Iris pigment epithelial cell (primary cell): Measurements from ENCODE around the gene KIF6.
"Not testable (repeated sequence)": the region's sequence is repeated elsewhere in the genome, so short reads cannot be mapped to it uniquely, and the experiment has no call there.

Experiments
- DNase-seq: peaks from one replicate; pipeline ENCODE4 v3.0.0-alpha.2; 2011; ENCODE audit warnings: low read depth

KIF6 gene

DNA sequence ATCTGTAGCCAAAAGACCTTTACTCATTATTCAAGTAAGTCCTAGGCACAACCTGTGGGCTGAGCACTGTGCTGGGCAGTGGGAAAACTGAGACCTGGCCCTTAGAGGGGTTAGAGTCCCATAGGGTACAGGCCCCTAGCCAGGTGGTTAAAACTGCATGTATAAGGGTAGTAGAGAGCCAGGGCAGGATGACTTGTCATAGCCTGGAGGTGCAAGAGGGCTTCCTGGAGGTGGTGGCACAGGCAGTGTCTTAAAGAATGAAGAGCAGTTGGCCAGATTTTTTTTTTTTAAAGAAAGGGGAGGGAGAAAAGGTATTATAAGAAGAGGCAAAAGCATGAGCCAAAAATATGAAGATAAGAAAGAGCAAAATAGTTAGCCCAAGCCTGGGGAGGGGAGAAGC is 226.2 kb downstream of the KIF6 start:
- no peak for DNase-seq

DNA sequence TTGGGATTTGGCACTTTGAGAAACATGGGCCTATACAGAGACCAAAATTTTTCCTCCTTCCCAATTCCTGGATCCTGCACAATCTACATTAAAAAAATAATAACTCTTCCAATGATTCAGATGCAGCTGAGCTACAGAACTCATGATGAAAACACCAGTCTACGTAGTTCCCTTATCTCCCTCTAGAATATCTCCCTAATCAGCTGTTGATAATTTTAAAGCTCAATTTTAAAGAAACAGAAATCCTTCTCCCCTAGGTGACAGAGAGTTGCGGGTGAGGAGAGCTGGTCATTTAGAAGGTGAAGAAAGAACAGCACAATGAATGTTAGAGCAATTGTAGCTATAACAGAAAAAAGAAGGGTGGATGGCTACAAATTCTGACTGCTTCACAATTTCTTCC is 227.1 kb downstream of the KIF6 start:
- DNase-seq, result no peak

DNA sequence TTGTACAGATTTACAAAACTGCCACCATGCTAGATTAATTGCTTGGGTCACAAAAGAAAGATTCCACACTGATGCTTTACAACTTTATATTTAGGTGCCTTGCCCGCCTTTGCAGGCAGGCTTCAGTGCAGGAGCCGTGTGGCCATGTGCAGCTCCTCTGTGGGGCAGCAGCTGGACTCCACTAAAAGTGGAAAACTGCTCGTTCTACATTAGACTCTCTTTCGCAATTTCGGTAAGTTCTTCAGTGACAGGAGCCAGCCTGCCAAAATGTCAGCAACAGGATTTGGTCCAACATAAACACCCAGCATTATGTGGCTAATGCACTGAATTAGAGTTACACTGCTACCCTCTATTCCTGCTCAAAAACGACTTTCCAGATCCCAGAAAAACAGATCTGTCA is 228.3 kb downstream of the KIF6 start:
- DNase-seq, result no peak

DNA sequence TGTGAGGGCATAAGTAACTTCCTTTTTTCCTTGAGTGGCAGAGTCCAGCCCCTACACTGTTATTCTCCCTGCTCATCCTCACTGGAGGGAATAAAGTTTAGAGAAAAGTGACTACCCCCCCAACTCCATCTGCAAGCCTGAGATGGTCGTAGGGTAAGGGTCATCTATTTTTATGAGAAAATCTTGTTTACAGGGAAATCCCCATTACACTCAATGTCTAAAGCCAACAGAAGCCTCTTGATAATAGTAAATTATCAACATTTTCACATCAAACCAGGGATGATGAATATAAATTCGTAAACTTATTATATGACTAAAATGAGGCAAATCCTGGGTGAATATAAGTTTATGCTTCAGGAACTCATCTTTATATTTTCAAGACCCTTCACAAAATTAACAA is 228.8 kb downstream of the KIF6 start:
- DNase-seq, result no peak

DNA sequence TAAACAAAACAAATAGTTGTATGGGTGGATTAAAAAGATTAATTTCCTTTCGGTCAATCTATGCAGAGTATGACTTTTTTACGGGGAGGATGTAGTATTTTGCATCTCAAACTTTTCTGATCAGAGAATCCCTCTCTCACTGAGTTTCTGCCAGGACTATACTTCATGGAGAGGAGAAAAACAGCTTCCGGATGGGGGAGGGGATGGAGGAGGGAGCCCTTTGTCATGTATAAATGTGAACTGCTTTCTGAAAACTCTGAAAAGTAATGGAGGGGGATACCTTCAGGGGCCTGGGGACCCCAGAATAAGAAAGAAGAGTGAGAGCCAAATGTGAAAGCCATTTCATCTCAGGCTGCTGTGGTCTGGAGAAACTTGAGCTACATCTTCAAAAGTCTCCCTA is 229.6 kb downstream of the KIF6 start:
- DNase-seq, result no peak

DNA sequence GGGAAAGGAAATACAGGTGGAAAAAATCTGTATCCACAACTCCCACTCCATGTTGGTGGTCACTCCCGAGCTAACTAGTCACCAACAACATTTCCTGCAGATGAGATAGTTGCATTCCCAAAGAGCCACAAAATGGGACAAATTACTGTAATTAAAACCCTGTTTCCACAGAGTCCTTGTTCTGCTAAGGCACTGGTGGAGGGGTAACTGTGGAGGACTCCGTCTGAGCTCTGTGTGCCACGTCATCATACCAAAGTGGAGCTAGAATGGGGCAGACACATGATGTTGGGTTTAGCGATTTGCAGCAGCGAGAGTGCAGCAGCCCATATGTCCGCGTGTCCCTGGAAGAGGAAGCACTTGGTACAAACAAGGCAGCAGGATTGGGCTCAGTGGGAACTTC is 230.2 kb downstream of the KIF6 start:
- DNase-seq, result no peak

DNA sequence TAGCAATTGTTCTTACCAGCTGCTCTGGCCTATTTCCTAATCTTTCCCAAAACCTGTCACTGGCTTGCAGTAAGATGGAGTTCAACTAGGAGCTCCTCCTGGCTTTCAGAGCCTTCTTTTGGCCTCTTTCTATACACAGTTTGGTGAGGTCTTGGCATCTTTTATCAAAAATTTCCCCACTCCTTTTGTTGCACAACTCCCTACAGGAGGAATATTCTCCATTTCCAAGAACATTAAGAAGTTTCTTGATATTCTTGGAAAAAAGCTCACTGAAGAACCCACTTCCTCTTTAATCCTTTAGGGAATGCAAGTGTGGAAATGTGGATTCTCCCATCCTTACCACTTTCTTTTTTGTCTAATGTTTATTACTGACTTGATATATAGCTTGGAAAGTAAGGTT is 231.4 kb downstream of the KIF6 start:
- no peak for DNase-seq

DNA sequence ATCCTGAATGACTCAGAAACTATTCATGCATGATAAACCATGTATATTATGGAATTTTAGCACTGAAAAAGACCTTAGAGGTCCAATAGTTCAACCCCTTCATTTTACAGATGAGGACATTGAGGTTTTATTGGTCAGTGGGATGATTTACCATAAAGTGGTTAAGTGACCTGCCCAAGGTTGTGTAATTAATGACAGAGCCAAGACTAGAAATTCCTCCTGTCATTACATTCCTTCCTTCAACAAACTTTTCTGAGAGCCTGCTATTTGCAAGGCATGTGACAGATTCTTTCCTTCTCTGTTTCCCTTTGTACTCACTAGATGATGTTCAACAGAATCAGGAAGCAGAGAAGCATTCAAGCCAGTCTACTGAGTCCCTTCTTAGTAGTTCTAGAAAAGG is 232.0 kb downstream of the KIF6 start:
- peak; percentile 11 for DNase-seq

DNA sequence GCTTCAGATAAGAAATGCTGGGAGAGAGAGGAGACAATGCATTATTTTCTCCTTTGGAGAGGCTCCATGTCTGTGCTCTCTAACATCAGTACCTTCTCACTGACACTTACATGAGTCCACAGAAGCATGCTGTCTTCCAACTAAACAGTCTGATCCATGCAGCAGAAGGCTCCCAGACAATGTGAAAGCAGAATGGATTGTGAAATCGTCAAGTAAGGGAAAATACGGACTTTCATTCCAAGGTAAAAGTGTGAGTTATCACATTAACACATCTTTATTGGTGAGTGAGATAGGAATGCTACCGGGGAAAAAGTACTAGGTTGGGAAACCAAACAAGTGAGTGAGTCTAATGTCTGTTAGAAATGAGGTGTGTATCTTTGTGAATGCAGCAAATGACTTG is 235.1 kb downstream of the KIF6 start:
- DNase-seq, result no peak

DNA sequence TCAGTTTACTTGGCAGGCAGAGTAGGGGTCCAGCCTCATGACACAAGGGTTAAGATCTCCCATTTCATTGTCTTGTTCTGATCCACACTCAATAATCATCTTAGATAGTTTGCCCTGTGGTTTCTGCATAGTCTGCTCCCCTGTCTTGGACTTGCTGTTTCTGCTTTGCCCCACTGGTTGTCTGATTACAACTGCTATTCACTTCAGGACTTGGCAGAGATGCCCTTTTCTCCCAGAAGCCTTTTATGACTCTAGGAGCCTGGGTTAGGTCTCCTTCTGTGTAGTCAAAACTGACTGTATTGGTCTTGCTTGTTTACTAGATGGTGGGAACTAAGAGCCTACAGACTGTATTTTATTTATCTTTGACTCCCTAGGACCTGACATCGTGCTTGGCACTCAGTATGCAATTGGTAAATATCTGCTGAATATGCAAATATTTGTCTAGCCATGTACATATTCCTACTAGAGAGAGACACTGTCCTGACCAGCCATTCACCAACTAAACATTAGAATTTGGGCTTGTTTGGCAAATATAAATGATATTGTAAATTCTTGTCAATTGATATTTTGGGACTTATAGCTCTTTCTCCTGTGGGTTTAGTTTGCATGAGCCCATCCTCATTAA is 236.8 kb downstream of the KIF6 start:
- no peak for DNase-seq

DNA sequence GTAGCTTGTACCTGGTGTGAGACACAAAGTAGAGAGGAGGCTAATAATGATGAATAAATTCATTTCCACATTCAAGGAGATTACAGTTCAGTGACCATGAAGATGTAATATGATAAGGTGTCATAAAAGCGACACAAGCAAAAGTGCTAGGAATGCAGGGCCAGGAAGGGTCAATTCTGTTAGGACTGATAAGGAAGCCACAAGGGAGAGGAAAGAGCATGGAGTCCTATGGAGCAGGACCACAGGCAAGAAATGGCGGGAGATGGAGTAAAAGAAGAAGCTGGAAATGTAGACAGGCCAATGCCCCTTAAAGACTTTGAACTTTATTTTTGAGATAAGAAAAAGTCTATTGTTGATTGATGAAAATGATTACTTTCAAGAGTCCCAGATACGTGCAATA is 240.9 kb downstream of the KIF6 start:
- no peak for DNase-seq

DNA sequence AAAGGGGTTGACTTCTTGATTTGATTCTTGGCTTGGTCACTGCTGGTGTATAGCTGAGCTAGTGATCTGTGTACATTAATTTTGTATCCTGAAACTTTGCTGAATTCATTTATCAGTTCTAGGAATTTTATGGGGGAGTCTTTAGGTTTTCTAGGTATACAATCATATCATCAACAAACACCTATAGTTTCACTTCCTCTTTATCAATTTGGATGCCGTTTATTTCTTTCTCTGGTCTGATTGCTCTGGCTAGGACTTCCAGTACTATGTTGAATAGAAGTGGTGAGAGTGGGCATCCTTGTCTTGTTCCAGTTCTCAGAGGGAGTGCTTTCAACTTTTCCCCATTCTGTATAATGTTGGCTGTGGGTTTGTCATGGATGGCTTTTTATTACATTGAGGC is 245.4 kb downstream of the KIF6 start:
- not testable (repeated sequence) for DNase-seq

DNA sequence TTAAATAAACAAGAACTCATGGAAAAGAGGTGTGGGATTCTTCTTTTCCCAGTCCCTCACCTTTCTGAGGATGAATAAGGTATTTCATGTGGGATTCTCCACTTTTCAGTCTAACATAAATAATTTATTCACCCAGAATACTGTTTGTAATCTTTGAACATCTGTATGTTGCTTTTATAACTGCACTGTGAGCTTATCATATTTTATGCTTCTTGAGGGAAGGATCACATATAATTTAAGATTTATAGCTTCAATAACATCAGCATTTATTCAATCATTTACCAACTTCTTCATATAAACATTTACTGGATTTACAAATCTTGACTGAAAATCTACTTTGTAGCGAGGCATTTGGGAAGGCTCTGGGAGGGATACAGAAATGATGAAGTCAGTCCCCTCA is 248.5 kb downstream of the KIF6 start:
- no peak for DNase-seq

DNA sequence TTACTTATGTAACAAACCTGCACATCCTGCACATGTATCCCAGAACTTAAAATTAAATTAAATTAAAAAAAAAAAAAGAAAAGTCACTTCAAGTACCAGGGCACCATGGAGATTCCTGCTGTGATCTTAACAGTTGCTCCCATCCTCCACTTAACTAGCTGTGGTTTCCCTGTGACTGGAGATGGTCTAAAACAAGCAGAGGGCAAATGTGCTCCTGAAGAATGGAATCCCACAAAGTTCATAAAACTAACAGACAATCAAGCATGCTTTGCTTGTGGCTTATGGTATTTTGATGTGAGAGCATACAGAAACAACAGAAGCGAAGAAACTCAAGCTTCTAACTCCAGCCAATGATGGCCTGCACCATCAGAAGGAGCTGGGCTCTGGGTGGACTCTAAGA is 249.1 kb downstream of the KIF6 start:
- no peak for DNase-seq

DNA sequence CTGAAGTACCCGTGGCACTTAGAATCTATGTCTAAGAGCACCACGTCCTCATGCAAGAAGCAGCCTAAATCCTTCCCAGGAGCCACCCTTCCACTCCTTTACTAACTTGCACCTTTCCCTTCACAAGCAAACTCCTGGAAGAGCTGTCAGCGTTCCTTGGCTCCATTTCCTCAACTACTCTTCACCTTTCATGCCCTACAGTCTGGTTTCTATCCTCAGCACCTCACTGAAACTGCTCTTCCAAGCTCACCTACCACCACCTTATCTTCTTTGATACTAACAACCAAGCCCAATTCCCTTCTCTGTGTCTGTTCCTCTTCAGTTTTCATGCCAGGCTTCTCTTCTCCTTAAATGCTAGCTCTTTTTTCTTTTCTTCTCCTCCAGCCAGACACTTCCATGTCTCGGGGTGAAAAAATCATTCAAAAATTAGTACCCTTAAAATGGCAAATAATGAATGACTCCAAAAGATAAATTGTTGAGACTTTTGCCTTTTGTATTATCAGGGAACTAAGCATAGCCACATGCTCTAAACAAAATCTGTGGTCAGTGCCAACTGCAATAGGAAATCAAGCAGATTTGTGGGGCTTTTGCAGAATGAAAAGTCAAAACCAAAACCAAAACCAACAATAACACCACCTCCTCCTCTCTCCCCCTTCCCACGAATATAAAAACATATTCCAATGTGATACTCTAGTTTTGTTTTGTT is 253.1 kb downstream of the KIF6 start:
- DNase-seq, result no peak

DNA sequence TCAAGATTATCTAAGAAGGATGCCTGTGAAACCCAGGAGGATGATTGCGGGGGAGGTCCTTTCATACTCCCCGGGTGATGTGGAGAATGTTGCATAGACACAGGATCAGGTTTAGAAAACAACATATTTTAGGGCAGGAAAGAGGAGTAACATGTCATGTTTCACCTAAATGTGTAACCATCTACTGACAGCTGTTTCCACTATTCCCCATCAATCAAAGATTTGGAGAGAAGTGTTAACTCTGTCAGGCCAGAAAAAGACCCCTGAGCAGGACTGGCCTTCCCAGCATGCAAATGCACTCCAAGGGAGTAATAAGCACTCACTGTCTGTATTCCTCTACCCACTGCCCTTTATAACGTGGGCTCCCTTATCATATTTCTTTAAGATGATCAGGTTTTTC is 254.7 kb downstream of the KIF6 start:
- no peak for DNase-seq

DNA sequence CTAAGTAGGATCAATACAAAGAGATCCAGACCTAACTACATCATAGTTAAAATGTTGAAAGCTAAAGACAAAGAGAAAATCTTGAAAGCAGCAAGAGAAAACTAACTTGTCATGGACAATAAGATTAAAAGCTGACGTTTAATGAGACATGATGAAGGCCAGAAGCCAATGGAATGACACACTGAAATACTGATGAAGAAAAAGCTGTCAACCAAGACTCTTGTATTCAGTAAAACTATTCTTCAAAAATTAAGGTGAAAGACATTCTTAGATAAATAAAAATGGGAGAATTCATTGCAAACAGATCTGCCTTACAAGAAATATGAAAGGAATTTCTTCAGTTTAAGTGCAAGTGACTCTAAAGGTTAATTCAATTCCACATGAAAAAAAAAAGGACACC is 256.8 kb downstream of the KIF6 start:
- DNase-seq, result no peak

DNA sequence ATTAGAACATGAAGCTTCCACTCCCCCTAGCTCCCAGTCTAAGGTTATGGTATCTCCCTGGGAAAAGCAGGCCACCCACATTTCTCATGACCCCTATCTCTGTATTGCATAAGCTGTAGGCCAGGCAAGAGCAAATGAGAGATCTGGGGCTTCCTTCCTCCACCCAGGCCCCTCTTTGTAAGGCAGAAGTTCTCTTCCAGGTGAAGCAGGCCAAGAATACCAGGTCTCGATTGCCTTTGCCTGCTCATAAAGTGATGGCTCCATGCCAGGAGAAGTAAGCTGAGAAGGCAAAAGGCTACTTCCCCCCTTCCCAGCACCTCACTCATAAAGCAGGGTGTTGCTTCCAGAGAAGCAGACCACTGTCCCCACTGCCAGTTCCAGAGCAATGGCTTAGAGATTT is 258.6 kb downstream of the KIF6 start:
- no peak for DNase-seq

DNA sequence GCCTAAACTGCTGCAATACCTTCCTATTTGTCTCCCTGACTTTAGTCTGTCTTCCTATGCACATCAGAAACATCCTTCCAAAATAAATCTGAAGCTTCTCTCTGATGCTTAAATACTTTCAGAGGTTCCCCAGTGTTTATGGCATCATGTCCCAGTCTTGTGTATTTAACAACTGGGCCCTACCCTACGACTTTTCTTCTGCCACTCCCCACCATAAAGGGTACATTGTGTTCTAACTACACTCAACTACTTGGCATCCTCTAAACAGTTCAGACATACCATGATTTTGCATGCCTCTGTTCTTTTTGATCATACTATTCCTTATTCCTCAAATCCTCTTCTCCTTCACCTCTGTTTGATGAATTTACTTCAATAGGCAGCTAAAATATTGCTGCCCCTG is 259.7 kb downstream of the KIF6 start:
- no peak for DNase-seq

DNA sequence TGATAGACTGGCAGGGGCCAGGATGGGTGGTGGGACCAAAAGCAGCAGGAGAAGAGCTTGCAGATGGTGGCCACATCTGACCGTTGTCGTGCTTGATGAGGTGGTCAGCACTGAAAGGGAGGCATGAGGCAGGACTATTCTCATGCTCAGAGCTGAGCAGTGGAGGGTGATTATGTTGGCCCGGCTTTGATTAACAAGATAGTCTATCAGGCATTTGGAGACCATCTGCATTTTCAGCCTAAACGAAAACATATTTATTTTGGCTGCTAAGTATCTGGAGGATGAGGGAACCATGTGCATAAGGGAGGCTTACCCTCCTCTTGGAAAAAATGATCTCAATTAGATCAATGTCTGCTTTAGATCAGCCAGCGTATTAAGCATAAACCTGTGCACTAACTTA is 261.1 kb downstream of the KIF6 start:
- DNase-seq, result no peak

DNA sequence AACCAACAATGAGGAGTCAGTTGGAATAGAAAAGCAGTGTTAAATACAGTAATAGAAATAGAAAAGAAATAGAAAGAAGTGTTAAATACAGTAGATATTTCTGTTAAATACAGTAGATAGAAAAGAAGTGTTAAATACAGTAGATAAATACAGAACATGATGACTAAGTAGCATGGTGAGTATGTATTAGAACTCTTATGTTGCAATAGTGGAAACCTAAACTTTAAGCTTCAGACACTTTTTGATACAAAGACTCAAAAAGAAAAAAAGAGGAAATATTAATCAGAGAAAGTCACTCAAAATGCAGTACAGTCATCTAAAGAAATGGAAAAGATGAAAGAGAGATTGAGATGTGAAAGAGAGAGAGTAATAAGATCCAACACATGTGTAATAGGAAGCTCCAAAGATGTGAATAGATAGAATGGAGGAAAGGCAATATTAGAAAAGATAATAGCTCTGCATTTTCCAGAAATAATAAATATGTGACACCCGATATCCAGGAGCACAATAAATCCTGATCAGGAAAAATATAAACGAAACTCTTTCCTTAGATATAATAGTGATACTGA is 271.2 kb downstream of the KIF6 start:
- peak; percentile 5 for DNase-seq

DNA sequence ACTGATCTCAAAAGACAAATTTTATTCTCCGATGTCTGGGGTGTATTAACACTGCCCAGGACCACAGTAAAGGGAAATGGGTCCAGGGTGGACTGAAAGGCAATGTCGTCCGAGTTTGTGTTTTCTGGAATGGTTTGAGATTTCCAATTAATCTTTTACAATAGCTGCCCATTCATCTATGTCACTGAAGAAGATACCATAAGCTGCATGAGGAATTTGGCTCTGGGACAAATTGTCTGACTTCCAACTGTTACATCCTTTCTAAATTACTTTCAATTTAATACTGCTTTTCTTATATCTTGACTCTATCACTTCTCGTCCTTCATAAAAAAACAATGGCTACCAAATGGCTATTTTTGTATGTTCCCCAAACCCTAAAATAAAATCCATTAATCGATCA is 272.0 kb downstream of the KIF6 start:
- DNase-seq, result no peak

DNA sequence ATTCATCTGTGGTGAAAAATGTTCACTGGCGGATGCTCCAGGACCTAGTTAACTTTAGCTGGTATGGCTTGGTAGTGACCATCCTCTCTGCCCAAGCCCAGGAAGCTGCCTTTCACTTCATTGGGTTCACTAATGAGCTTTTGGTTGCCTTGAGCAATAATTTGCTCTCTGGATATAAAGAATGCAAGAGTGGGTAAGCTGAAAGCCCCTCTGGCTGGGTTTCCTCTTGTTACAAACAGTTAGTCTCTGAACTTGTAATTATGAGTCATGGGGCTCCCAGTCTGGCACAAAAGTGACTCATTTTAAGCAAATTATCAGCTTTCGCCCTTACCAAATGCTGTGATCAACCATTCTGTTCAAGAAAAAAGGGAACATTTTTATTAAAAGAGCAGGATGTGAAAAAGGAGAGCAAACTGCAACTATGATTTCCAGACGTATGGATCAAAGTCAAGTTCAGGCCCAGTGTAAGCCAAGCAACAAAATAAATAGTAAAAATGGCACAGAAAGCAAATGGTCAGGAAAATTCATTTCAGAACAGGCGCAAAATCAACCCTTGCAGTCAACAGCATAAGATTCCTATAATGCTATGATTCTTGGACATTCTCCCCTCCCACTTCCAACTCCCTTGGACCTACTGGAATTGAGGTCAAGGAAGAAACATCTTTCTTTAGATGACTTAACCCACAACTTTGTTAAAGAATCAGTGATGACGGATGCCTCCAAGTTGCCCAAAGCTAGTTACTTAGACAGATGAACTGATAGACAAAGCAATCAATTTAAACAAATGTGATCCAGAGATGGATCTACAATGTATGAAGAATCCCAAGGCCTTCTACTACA is 272.7 kb downstream of the KIF6 start:
- DNase-seq, result peak; percentile 53
